NCI-H2196 treated with DMSO at 0.1 percent for 48 hours (cell line): ENCODE measurements around the gene LZTR1.
"Not testable (repeated sequence)": the region's sequence is repeated elsewhere in the genome, so short reads cannot be mapped to it uniquely, and the experiment has no call there.

Experiments
- DNase-seq: peaks from one replicate; lab custom pipeline; 2025; ENCODE audit not compliant: unreplicated experiment; lab: John Stamatoyannopoulos, UW

LZTR1 gene

DNA sequence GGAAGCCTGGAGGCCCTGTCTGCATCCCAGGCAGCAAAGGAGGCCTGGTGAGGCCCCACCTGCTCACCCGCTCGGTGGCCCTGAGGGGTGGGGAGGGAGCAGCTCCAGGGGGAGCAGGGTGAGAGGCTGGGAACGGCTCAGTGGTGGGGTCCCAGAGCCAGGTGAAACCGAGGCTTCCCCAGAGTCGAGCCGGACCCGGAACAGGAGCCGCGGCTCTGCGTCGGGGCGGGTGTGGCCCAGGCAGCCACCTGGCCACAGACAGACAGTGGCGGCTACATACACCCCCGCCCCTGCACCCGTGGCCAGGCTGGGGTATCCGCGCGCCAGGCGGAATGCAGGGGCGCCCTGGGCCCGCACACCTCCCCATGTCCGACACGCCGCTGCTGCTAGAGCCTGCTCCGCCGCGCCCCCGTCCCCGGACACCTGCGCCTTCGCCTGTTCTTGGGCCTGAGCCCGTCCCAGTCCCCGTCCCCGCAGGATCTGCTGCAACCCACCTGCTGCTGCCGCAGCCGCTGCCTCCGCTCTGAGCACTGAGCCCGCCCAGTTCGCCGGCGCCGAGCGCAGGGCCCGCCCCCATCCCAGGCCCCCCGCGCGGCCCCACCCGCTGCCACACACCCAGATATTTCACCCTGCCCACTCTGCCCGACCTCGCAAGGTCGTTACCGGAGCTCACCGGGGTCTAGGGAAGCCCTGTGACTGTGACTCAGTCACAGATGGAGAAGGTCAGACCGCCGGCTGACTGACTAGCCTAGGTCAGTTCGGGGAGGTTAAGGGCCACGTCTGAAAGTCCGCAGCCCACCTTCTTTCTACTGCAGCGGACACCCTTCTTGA is 50.2 kb downstream of the LZTR1 start, which contains the start of gene SLC7A4:
TSS of gene SLC7A4 (minus strand) at position 525 of the 831 bp plus-strand sequence. CDS start 749 bp downstream, outside the sequence.
- no peak for DNase-seq

DNA sequence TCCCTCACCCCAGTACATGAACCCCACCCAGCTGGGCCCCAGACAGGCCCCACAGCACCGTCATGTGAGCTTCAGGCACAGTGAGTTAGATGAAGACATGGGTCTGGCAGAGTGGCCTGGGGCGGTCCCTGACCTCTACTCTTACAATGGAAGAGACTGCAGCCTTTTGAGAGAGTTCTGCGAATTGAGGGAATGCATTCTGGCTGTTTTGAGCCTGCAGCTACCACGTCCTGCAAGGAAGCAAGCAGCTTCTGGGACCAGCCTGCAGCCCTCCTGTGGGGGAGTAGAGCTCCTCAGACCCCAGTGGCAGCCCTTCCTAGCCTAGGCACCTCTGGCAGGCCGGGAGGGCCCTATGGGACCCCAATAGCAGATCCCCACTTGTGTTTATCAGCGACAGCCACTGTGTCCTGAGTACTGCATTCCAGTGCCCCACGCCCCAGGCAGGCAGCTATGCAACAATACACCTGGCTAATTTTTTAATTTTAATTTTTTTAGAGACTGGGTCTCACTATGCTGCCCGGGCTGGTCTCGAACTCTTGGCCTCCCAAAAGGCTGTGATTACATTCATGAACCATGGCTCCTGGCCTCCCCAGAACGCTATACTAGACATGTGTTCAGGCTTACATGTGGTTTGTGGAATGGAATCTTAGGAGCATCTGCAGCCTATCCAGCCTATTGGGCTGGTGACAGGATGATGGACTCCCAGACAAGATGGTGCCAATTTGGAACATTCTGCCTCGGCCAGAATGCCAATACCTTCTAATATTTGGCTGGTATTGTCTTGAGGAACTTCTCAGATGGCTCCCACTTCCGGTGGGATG is 51.0 kb downstream of the LZTR1 start:
- DNase-seq: no peak

- no peak for DNase-seq
These were observed 51.8 kb downstream of the LZTR1 start for GRCh38 chr22:21033895-21034294.

DNA sequence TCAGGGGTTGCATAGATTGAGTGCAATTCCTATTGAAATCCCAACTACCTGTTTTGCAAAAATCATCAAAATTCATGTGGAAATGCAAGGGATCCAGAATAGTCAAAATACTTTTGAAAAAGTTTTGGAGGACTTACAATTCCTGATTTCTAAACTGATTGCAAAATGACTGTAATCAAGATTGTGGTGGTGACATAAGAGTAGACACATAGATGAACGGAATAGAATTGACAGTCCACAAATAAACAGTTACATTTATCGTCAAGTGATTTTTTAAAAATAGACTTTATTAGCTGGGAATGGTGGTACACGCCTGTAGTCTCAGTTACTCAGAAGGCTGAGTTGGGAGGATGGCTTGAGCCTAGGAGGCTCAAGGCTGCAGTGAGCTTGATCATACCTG is 52.9 kb downstream of the LZTR1 start:
- no peak for DNase-seq

- DNase-seq: no peak
These were observed 56.3 kb downstream of the LZTR1 start for GRCh38 chr22:21038405-21038804.

DNA sequence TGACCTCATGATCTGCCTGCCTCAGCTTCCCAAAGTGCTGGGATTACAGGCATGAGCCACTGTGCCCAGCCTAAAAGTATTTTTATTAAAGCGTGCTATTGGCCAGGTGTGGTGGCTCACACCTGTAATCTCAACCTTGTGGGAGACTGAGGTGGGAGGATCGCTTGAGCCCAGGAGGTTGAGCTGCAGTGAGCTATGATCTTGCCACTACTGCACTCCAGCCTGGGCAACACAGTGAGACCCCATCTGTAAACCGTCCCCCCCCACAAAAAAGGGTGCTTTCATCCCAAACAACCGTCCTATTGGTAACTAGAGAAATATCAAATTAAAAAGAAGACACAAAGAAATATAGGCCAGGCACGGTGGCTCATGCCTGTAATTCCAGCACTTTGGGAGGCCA is 57.1 kb downstream of the LZTR1 start:
- not testable (repeated sequence) for DNase-seq

DNA sequence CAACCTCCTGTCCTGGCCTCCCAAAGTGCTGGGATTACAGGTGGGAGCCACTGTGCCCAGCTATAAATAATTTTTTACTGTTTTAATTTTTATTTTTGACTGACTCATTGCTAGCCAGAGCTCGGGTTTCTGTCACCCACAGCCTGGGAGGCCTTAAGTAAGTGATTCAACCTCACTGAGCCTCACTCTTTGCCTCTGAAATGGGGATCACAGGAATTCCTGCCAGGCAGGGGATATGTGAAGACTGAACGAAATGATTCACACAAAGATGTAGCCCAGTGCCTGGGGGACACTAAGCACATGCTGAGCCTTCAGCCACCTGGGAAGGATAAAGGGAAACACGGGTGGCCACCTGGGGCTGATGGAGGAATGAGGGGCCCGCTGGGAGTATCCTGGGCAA is 59.8 kb downstream of the LZTR1 start:
- no peak for DNase-seq

GRCh38 chr22:21042978-21043859 is 61.1 kb downstream of the LZTR1 start:
- no peak for DNase-seq

DNA sequence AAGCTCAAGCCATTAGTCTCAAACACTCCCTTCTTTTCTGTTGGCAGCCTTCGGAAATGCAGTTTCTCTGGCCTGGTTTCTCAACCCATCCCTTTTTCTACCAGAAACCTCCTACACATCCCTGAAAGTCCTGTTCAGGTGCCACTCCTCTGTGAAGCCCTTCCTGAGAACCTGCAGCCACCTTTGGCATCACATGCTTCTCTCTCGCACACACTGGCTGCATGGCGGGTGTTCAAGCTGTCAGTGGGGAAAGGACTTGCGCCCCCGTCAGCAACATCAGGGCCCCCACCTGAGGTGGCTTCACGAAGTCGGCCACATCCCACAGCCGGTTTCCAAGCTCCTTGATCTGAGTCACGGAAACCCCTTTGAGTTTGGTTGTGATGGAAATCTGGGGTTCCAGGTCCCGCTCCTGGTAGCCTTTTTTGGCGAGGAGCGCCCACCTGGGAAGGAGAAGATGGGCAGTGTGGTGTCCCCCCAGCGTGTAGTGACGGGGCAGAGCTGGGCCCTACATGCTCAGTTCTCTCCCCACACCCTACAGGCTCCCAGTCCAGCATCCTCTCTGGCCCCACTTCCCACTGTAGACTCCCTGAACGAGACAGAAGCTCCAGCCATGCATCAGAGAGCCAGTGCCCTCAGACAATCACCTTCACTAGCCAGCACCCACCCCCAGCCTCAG is 61.9 kb downstream of the LZTR1 start:
- DNase-seq: no peak

- DNase-seq: no peak
These were observed 63.0 kb downstream of the LZTR1 start for GRCh38 chr22:21044931-21045584.

DNA sequence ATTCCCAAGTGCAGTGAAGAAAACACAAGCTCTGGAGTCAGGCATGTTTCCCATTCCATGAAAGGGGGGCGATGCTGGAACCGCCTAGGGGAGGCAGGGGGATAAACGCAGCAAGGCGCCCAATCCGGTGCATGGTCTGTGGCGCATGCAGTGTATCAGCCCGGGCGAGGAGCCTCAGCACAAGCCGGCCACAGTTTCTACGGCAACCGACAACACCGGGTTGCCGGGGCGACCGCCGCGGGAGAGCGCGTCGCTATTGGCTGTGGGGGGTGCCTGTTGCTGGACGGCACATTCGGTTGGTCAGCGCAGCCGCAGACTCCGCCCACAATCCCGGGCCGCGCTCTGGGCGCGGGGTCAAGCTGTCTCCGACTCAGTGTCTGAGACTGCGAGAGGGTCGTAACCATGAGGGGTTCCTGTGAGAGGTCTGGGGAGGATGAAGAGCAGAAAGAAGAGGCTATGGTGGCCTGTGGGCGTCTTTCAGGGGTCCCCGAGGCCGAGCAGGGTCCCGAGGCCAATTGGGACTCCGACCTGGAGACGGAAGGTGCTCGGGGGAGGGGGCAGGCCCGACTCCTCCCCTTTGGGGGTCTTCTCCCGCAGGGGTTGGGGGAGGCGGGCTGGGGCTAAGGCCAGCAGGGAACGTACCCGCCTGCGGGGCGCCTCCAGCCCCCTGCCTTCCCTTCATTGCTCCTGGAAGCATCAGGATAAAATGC is 63.6 kb downstream of the LZTR1 start, which contains the start of gene LRRC74B:
TSS of gene LRRC74B (plus strand) at position 362 of the 710 bp plus-strand sequence. CDS start at position 403, 41 bp downstream.
- peak; percentile 57 for DNase-seq

DNA sequence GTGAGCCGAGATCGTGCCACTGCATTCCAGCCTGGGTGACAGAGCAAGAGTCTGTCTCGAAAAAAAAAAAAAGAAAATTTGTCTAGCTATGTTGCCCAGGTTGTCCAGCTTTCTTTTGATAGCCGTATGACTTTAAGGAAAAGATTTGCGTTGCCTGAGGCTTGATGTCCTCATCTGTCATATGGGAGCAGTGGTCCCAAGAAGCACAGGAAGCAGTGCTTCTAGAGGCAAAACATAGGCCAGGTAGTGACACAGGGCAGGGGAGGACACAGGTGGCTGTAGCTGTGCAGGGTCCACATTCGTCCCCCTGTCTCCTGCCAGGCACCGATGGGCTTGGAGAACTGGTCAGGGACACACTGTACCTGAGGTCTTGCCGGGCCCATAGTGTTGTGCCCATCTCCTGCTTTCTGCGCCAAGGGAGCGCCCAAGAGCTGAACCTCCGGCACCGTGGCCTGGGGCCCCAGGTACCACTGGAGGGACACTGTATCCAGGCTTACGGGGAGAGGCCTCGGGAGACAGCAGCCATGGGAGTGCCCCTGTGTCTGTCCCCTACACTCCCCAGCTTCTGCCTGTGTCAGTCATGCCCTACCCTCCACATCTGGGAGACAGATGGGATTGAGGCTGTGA is 65.1 kb downstream of the LZTR1 start:
- no peak for DNase-seq

DNA sequence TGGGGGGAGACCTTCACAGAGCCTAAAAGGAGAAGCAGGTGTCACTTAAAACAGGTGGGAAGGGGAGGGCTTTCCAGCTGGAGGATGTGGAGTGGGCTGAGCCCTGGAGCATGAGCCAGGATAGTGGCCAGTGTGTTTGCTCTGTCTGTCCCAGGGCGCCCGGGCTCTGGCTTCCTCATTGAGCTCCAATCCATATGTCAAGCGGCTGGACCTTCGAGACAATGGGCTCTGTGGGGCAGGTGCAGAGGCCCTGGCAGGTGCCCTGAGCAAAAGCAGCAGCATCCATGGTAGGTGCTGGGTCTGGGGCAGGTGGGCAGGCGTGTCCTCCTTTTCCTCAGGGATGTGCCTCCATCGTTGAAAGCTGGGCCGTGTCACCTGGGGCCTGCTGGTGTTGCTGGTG is 65.6 kb downstream of the LZTR1 start:
- no peak for DNase-seq

GRCh38 chr22:21048448-21048847 is 66.4 kb downstream of the LZTR1 start:
- not testable (repeated sequence) for DNase-seq
